A673 (cell line): ENCODE measurements around the gene SAPCD1. TPM values are rescaled to one million over a fixed set of nuclear protein-coding genes. Genes with fewer than 3 reads are reported as not detected.

ENCODE experiments used
- BruUV-seq: library from RNA; stranded (reverse); fragments of 400-500 nt; replicated peaks from 2 replicates; lab custom pipeline; 2021; lab: Mats Ljungman, UMichigan
- CTCF ChIA-PET: fragments of 300-600 bp; sonication (Branson Sonifier 250); formaldehyde crosslinking; loops from one replicate; lab custom pipeline; 2022; ENCODE audit warnings: antibody characterized with exemption; lab: Charles Lee
- POLR2A ChIA-PET: fragments of 300-600 bp; sonication (Branson Sonifier 250); formaldehyde crosslinking; loops from one replicate; lab custom pipeline; 2022; ENCODE audit warnings: antibody characterized with exemption; ENCODE audit not compliant: low non-redundant PET; lab: Charles Lee
- DNase-seq: peaks from one replicate; pipeline ENCODE4 v3.0.0-alpha.2; 2015; ENCODE audit warnings: low spot score
- H3K27ac ChIP-seq: fragments of 200-600 bp; sonication (generic); 2 replicates; pipeline ENCODE4 v1.5.1; 2016; ENCODE audit warnings: mixed run types, low read depth, mild to moderate bottlenecking, mixed read lengths, antibody characterized with exemption, low read length; ENCODE audit not compliant: poor library complexity, severe bottlenecking
- H3K27me3 ChIP-seq: fragments of 200-600 bp; sonication (generic); replicated peaks from 2 replicates; pipeline ENCODE4 v1.6.1; 2017; ENCODE audit warnings: mixed run types, low read depth, mild to moderate bottlenecking, mixed read lengths, antibody characterized with exemption, low read length; ENCODE audit not compliant: insufficient read depth, poor library complexity
- H3K36me3 ChIP-seq: fragments of 200-600 bp; sonication (generic); 2 replicates; pipeline ENCODE4 v1.6.1; 2016; ENCODE audit warnings: mixed run types, mild to moderate bottlenecking, mixed read lengths, antibody characterized with exemption, low read length; ENCODE audit not compliant: insufficient read depth, poor library complexity, severe bottlenecking
- H3K4me1 ChIP-seq: fragments of 200-600 bp; sonication (generic); 2 replicates; pipeline ENCODE4 v1.6.1; 2017; ENCODE audit warnings: mixed run types, mild to moderate bottlenecking, mixed read lengths, antibody characterized with exemption, low read length; ENCODE audit not compliant: insufficient read depth, poor library complexity, severe bottlenecking
- H3K4me3 ChIP-seq: fragments of 200-600 bp; sonication (generic); 2 replicates; pipeline ENCODE4 v1.5.1; 2016; ENCODE audit warnings: low read depth, mixed run types, mild to moderate bottlenecking, mixed read lengths, low read length; ENCODE audit not compliant: poor library complexity, severe bottlenecking
- H3K9me3 ChIP-seq: fragments of 200-600 bp; sonication (generic); 2 replicates; pipeline ENCODE4 v1.6.1; 2016; ENCODE audit warnings: mixed run types, low read depth, mild to moderate bottlenecking, mixed read lengths, antibody characterized with exemption, low read length; ENCODE audit not compliant: poor library complexity, severe bottlenecking
- CTCF ChIP-seq: fragments of 300-800, 200-600 bp; sonication (generic); conservative IDR thresholded peaks from 2 replicates; pipeline ENCODE4 v1.5.1; 2017; ENCODE audit warnings: low read depth, mild to moderate bottlenecking, antibody characterized with exemption, low read length, moderate library complexity, mixed read lengths
- EZH2 ChIP-seq: fragments of 200-600 bp; sonication (generic); IDR thresholded peaks from 2 replicates; pipeline ENCODE4 v1.6.1; 2017; ENCODE audit warnings: borderline replicate concordance, low read depth, mild to moderate bottlenecking, mixed read lengths, antibody characterized with exemption, low read length; ENCODE audit not compliant: poor library complexity, severe bottlenecking
- intact Hi-C: fragments of 100-400 bp; cut with micrococcal nuclease; formaldehyde crosslinking; loops from one replicate; pipeline ENCODE4 v1.10.0; 2022; ENCODE audit not compliant: unreplicated experiment
- total RNA-seq: library from RNA; stranded (reverse); gene quantifications from 2 replicates; pipeline ENCODE4 v1.2.3, GENCODE V29; 2021

SAPCD1 gene
- total RNA-seq, 1 experiment from 2014 or later = 9.9 TPM

GRCh38 chr6:31719001-31719400, 43.5 kb upstream of the SAPCD1 start:
- POLR2A ChIA-PET = no interaction called here
- H3K4me1 ChIP-seq = no peaks in the 10 kb centered on the region
- H3K27ac ChIP-seq = no peak overlapping the region
- intact Hi-C loops = no loop called here
- DNase-seq = no peak
- BruUV-seq = no TSS peak
- no peak overlapping the region for H3K4me3 ChIP-seq
- H3K36me3 ChIP-seq = no peaks in the 10 kb centered on the region
- CTCF ChIA-PET = no interaction called here
- no peaks in the 10 kb centered on the region for H3K9me3 ChIP-seq
- no peaks in the 10 kb centered on the region for H3K27me3 ChIP-seq
- TF ChIP-seq CTCF (no peak), EZH2 (no peak)

GRCh38 chr6:31720196-31720770, 42.2 kb upstream of the SAPCD1 start:
- intact Hi-C loops = no loop called here
- no peaks in the 10 kb centered on the region for H3K36me3 ChIP-seq
- H3K4me3 ChIP-seq = no peak overlapping the region
- H3K27me3 ChIP-seq = no peaks in the 10 kb centered on the region
- ChIA-PET POLR2A (no interaction called here), CTCF (no interaction called here)
- H3K9me3 ChIP-seq = no peaks in the 10 kb centered on the region
- BruUV-seq = no TSS peak
- H3K27ac ChIP-seq = no peak overlapping the region
- no peaks in the 10 kb centered on the region for H3K4me1 ChIP-seq
- TF ChIP-seq EZH2 = no peak
- no peak for TF ChIP-seq CTCF
- no peak for DNase-seq

- DNase-seq = no peak
- BruUV-seq = no TSS peak
- ChIA-PET POLR2A (no interaction called here), CTCF (no interaction called here)
- no peaks in the 10 kb centered on the region for H3K4me1 ChIP-seq
- no peak for TF ChIP-seq EZH2
- no peak for TF ChIP-seq CTCF
- H3K9me3 ChIP-seq = no peaks in the 10 kb centered on the region
- H3K27ac ChIP-seq = no peak within 1 kb of the TSS
- H3K4me3 ChIP-seq = no peak within 1 kb of the TSS
- H3K36me3 ChIP-seq = no peaks in the 10 kb centered on the region
- H3K27me3 ChIP-seq = no peaks in the 10 kb centered on the region
- intact Hi-C loops = no loop called here
Observed at GRCh38 chr6:31721351-31722020, 41.0 kb upstream of the SAPCD1 start, which contains the start of gene LY6G6C. LY6G6C (minus strand) TSS chr6:31721746; CDS start chr6:31721679, 67 bp downstream.
